ENCODE data around the gene C10orf90. TPM values are rescaled to one million over a fixed set of nuclear protein-coding genes. Genes with fewer than 3 reads are reported as not detected.

The C10orf90 gene
- total RNA-seq, 1 experiment from 2014 or later: 0.18 TPM

GRCh38 chr10:126650161-126650560 is 20.3 kb downstream of the C10orf90 start:
- H4K20me1 ChIP-seq (ENCODE audit: low read length): no peaks in the 10 kb centered on the region
- H3K4me1 ChIP-seq (ENCODE audit: insufficient read depth, low read length): peaks cover 10% of the 10 kb centered on the region; the same call in 1 of the 2 replicates
- ATAC-seq (no peak), DNase-seq (no peak)
- H3K79me2 ChIP-seq (ENCODE audit: low read length): no peaks in the 10 kb centered on the region
- H3K36me3 ChIP-seq (ENCODE audit: low read depth, low read length): no peaks in the 10 kb centered on the region
- H3K9me3 ChIP-seq (ENCODE audit: low read length): no peaks in the 10 kb centered on the region
- H3K27me3 ChIP-seq (ENCODE audit: low read length): no peaks in the 10 kb centered on the region
- intact Hi-C loops (cut with micrococcal nuclease): no loop called here
- ChIA-PET CTCF (no interaction called here), POLR2A (ENCODE audit: unreplicated experiment) (no interaction called here)
- H3K9ac ChIP-seq (ENCODE audit: low read length): no peak overlapping the region
- TF ChIP-seq EZH2 (IDR thresholded peaks at IDR 0.05; ENCODE audit: low read length, unreplicated experiment): no peak
- H3K9me2 ChIP-seq (replicated peaks; ENCODE audit: low read length): no peaks in the 10 kb centered on the region
- BruUV-seq (replicated peaks): no TSS peak
- no peak overlapping the region for H3K4me3 ChIP-seq (ENCODE audit: low read length)
- no peaks in the 10 kb centered on the region for H3F3A ChIP-seq (ENCODE audit: low read length, unreplicated experiment)
- no peak overlapping the region for H3K4me2 ChIP-seq (ENCODE audit: low read length)
- H3K27ac ChIP-seq (ENCODE audit: low read length): no peak overlapping the region
- no peak overlapping the region for H2AFZ ChIP-seq (ENCODE audit: low read length)

GRCh38 chr10:126647116-126647515 is 23.4 kb downstream of the C10orf90 start:
- Histone ChIP-seq H3K27me3 (ENCODE audit: low read length) (no peaks in the 10 kb centered on the region), H3K4me1 (ENCODE audit: insufficient read depth, low read length) (peaks cover 10% of the 10 kb centered on the region; the same call in 1 of the 2 replicates), H3K9ac (ENCODE audit: low read length) (no peak overlapping the region), H4K20me1 (ENCODE audit: low read length) (no peaks in the 10 kb centered on the region), H3F3A (ENCODE audit: low read length, unreplicated experiment) (no peaks in the 10 kb centered on the region), H3K9me2 (replicated peaks; ENCODE audit: low read length) (no peaks in the 10 kb centered on the region), H3K79me2 (ENCODE audit: low read length) (no peaks in the 10 kb centered on the region), H3K4me2 (ENCODE audit: low read length) (no peak overlapping the region), H3K4me3 (ENCODE audit: low read length) (no peak overlapping the region), H2AFZ (ENCODE audit: low read length) (no peak overlapping the region), H3K9me3 (ENCODE audit: low read length) (no peaks in the 10 kb centered on the region), H3K27ac (ENCODE audit: low read length) (no peak overlapping the region), H3K36me3 (ENCODE audit: low read depth, low read length) (no peaks in the 10 kb centered on the region)
- ChIA-PET POLR2A (ENCODE audit: unreplicated experiment) (no interaction called here), CTCF (interaction anchor here (0.5 kb wide), 1 partner anchor 13 kb away, joined by 3 read pairs; no protein-coding TSS in a partner anchor)
- BruUV-seq (replicated peaks): no TSS peak
- intact Hi-C loops (cut with micrococcal nuclease): no loop called here
- DNase-seq (no peak), ATAC-seq (no peak)
- no peak for TF ChIP-seq EZH2phosphoT487 (IDR thresholded peaks at IDR 0.05; ENCODE audit: borderline replicate concordance, low read length)
- TF ChIP-seq EZH2 (IDR thresholded peaks at IDR 0.05; ENCODE audit: low read length, unreplicated experiment): no peak
- TF ChIP-seq CTCF (conservative IDR thresholded peaks at IDR 0.05; ENCODE audit: low read depth, low read length): no peak

- BruUV-seq (replicated peaks): no TSS peak
- intact Hi-C loops (cut with micrococcal nuclease): no loop called here
- H3K9me2 ChIP-seq (replicated peaks; ENCODE audit: low read length): no peaks in the 10 kb centered on the region
- H3K4me2 ChIP-seq (ENCODE audit: low read length): 0 out of 2 replicates have a peak overlapping the region, but pooled peaks have one; percentile 3
- ChIA-PET CTCF (interaction anchor here (0.7 kb wide), 1 partner anchor 103 kb away, joined by 3 read pairs; no protein-coding TSS in a partner anchor), POLR2A (ENCODE audit: unreplicated experiment) (no interaction called here)
- no peaks in the 10 kb centered on the region for H3K79me2 ChIP-seq (ENCODE audit: low read length)
- no peak overlapping the region for H3K9ac ChIP-seq (ENCODE audit: low read length)
- TF ChIP-seq EZH2phosphoT487 (IDR thresholded peaks at IDR 0.05; ENCODE audit: borderline replicate concordance, low read length) (no peak), CTCF (conservative IDR thresholded peaks at IDR 0.05; ENCODE audit: low read depth, low read length) (no peak), EZH2 (IDR thresholded peaks at IDR 0.05; ENCODE audit: low read length, unreplicated experiment) (no peak)
- H3K4me1 ChIP-seq (ENCODE audit: insufficient read depth, low read length): peaks cover 10% of the 10 kb centered on the region; the same call in 1 of the 2 replicates
- DNase-seq (peak; percentile 23), ATAC-seq (peak; percentile 93)
- no peaks in the 10 kb centered on the region for H3K36me3 ChIP-seq (ENCODE audit: low read depth, low read length)
- H3K27me3 ChIP-seq (ENCODE audit: low read length): no peaks in the 10 kb centered on the region
- peak overlapping the region; percentile 21; the same call in 1 of the 2 replicates for H2AFZ ChIP-seq (ENCODE audit: low read length)
- no peak overlapping the region for H3K27ac ChIP-seq (ENCODE audit: low read length)
- H3K4me3 ChIP-seq (ENCODE audit: low read length): no peak overlapping the region
- H3K9me3 ChIP-seq (ENCODE audit: low read length): no peaks in the 10 kb centered on the region
- no peaks in the 10 kb centered on the region for H4K20me1 ChIP-seq (ENCODE audit: low read length)
- no peaks in the 10 kb centered on the region for H3F3A ChIP-seq (ENCODE audit: low read length, unreplicated experiment)
Measured at GRCh38 chr10:126646110-126646509, 24.4 kb downstream of the C10orf90 start.
